HTR-8/SVneo (cell line): Measurements from ENCODE around the gene HCRTR1.

Source experiments
- DNase-seq: peaks from one replicate; pipeline ENCODE4 v3.0.0; 2011; ENCODE audit warnings: low spot score, mixed read lengths; ENCODE audit not compliant: insufficient read length
- FAIRE-seq: peaks from 2 replicates; lab custom pipeline; 2011; peaks lifted over from hg19 to GRCh38; lab: Jason Lieb, UNC

Gene HCRTR1

DNA sequence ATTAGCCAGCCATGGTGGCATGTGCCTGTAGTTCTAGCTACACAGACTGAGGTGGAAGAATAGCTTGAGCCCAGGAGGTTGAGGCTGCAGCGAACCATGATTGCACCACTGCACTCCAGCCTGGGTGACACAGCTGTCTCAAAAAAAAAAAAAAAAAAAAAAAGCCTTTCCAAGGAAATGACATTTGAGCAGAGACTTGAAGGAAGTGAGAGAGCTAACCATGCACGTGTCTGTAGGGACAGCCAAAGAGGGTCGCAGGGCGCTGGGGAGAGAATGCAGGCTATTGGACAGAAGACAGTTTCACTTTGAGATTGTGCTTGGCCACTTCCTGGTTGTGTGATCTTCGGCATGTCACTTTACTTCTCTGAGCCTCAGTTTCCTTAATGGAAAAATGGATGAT, 6.8 kb downstream of the HCRTR1 start:
- FAIRE-seq = no peak
- no peak for DNase-seq

DNA sequence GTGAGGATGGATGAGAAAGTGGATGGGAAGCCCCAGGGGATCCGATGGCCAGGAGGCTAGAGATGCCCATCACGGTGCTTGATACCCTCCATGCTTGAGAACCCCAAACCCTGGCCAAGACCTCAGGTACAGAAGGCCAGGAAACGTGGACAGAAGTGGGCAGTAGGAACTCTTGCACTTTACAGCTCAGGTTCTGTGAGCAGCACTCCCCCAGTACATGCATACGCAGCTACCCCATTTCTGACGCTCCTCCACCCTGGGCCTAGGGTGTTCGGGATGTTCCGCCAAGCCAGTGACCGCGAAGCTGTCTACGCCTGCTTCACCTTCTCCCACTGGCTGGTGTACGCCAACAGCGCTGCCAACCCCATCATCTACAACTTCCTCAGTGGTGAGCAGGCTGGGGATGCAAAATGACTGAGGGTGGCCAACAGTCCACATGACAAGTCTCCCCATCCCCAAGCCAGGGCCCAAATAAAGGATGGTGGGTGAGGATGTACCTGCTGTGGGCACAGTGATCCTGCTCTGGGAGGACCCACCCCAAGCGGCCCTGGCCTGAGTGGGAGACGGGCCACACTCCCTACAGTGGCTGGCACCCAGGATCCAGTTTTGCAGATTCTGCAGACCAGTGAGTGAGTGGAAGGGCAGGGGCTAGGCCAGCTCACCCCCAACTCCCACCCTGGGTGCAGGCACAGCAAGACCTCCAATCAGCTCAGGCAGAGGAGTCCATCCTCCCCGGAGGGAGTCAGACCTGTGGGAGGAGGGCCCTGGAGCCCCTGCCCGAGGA, 7.4 kb downstream of the HCRTR1 start:
- no peak for FAIRE-seq
- DNase-seq = no peak

DNA sequence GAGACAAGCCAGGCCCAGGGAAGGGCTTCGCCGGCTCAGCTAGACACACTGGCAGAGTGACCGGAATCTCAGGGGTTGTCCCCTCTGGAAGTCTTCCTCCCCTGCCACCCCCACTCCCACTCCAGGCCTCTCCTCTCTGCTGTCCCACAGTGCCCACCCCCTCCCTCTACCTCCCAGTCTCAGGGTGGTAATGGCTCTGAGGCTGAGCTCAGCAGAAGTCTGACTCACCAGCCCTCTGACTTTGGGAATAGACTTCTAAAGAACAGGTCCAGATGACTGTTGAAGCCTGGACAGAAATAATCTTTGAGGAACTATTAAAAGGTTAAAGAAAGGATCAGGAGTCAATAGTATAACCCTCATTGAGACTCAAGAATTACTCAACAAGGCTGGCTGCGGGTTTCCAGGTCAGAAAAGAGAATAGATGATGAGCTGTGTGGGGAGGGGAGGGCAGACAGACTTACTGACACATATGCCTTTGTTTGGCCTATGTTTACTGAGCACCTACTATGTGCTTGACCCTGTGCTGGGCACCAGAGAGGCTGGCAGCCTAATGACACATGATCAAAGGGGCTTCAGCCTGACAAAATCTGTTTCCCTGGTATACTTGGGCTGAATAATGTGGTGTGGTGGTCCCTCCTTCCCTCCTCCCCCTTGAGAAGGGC, 8.2 kb downstream of the HCRTR1 start:
- no peak for FAIRE-seq

GRCh38 chr1:31626223-31627207, 9.0 kb downstream of the HCRTR1 start:
- no peak for DNase-seq

More for the DNA sequence above, 8.2 kb downstream of the HCRTR1 start:
- DNase-seq = no peak

DNA sequence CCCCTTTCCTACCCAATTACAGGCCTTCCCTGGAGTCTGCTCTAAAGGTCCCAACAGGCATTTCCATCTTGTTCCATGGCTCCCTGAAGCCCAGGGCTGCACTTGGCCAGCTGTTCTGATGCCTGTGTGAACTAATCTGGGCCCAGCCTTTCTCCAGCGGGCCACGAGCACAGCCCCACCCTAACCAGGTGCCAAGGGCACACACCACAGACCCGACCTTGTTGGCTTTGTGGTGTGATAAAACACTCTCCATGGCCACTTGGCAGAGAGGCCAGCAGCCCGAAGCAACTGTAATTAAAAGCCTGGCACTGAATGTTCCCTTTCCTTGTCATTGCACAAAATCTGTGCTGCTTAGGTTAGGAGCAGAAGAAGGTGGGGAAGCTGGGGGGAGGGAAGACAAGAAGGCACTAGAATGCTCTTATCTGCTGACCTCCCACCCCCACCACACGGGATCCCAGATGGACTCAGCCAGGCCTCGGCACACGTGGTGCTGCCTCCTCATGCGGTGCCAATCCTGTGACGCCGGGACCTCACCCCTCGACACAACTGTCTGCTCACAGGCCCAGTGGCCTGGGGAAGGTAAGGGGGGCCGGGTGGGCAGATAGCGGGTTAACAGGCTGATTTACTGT, 9.9 kb downstream of the HCRTR1 start:
- no peak for FAIRE-seq
- no peak for DNase-seq

More at GRCh38 chr1:31626223-31627207, 9.0 kb downstream of the HCRTR1 start:
- FAIRE-seq = no peak

GRCh38 chr1:31627930-31628559, 10.6 kb downstream of the HCRTR1 start:
- FAIRE-seq (no peak), DNase-seq (no peak)

- DNase-seq = no peak
- no peak for FAIRE-seq
Measured at GRCh38 chr1:31628931-31629556, 11.6 kb downstream of the HCRTR1 start.

DNA sequence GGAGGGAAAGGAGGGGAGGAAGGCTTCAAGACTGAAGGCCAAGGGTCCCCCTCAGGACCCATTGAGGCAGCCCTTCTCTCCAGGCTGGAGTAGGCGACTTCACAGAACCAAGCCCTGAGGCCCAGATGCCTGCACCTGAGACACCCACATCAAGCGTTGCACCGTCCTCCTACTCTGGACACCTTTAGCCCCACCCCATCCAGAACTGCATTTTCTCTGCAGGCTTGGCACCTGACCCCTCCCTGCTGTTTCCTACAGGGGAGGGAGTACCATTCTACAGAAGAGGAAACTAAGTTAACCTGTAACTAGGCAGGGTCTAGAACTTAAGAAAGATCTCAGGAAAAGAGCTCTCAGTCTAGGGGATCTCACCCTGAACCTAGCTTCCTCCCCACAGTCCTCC, 15.2 kb downstream of the HCRTR1 start:
- no peak for DNase-seq
- no peak for FAIRE-seq

DNA sequence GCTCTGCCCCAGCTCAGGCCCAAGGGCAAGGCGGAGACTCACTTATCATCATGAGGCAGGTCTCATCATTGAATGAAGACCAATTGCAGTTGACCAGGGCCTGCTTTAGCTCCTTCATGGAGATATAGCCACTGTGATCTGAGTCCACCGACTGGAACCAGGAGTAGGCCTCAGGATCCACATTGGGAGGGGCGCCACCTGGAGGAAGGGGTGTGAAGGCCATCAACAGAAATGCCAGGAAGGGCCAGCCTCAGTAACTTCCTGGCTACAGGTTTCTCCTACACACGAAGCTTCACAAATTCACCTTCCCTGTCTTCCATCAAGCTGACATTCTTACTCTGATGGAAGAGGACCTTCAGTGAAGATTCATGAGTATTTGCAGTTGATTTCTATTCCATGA, 15.6 kb downstream of the HCRTR1 start:
- DNase-seq (no peak), FAIRE-seq (no peak)

DNA sequence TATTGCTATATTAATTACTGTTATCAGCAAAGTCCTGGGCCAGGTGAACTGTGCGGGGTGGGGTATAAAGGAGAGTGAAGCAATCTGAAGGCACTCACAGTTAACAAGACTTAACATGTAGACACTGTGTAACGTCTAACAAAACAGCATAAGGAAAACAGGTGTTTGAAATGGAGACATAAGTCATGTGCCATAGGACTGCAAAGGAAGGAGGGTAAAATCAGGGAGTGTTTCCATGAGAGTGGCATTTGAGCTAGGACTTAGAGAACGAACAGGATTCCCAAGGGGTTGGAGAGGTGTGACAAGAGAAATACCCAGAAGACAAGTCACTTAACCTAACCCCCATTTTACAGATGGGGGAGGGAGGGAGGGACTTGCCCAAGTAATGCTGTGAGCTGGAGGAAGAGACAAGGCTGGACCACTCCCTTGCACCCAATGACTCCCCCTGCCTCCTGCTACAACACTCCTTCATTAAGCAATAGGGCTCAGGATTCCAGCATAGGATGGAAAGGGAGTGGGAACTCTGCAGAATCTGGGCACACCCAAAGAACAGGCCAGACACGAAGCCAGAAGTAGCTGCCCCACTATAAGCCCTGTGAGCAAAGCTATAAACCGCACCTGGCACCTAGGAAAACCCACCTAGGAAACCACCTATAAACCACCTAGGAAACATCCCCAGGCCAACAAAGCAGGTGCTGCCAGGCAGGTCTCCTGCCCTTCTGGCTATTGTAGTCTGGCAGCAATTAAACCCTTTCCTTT, 20.6 kb downstream of the HCRTR1 start:
- DNase-seq (no peak), FAIRE-seq (no peak)

DNA sequence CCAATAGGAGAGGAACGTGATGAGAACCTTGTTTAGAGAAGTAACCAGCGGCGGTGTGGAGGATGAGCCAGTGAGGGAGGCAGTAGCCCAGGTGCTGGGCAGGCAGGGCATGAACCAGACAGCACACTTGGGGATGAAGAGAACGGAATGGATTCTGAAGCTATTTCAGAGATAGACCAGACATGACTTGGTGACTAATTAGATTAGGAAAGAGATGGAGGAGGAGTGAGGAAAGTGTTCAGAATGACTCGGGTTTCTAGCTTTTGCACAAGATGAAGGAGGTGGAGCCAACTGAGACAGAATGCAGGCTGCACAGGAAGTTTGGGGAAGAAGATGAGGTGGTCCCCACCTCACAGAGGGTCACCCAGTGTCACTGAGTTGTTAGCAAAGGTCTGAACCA, 22.1 kb downstream of the HCRTR1 start:
- DNase-seq = no peak
- no peak for FAIRE-seq

GRCh38 chr1:31640179-31640578, 22.7 kb downstream of the HCRTR1 start:
- FAIRE-seq = no peak
- DNase-seq = no peak

DNA sequence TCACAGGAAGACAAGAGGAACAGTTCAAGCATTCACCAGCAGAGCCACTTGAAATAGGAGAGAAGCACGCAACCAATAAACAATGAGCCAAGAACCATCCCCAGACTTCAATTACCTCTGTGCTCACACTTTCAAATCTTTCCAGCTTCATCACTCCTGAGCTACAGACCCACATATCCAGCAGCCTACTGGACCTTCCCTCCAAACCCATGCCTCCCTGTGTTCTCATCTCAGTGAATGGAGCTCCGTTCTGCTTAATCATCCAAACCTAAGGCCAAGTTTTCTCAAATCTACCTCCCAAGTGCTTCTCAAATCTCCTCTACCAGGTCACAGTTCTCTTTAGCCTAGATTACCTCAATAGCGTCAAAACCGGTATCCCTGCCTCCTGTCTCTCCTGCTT, 23.5 kb downstream of the HCRTR1 start:
- no peak for DNase-seq
- no peak for FAIRE-seq

GRCh38 chr1:31642366-31642765, 24.9 kb downstream of the HCRTR1 start:
- no peak for FAIRE-seq
- DNase-seq = no peak

DNA sequence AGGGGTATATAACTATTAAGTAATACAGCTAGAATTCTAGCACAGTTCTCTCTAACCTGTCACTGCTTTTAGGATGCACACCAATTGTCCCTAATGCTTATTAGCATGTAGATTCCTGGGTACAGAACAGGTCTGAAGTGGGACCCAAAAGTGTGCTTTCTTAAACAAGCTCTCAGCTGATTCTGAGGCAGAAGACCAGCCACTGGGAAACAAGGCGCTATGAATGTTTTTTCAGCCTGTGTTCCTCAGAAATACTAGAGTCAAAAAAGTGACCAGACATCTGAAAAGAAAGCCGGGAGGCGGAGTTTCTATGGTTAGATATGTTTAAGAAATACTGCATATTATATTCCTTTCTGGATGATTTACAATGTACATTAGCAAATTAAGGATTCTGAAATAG, 25.4 kb downstream of the HCRTR1 start:
- DNase-seq = no peak
- no peak for FAIRE-seq

- FAIRE-seq = no peak
- no peak for DNase-seq
Measured at GRCh38 chr1:31643976-31644559, 26.6 kb downstream of the HCRTR1 start.

GRCh38 chr1:31644560-31645273, 27.2 kb downstream of the HCRTR1 start, which contains the start of gene PEF1:
Gene PEF1 (minus strand): TSS chr1:31644876. CDS start chr1:31644864, 12 bp downstream.
- DNase-seq (peak; percentile 95), FAIRE-seq (peak; percentile 93)

DNA sequence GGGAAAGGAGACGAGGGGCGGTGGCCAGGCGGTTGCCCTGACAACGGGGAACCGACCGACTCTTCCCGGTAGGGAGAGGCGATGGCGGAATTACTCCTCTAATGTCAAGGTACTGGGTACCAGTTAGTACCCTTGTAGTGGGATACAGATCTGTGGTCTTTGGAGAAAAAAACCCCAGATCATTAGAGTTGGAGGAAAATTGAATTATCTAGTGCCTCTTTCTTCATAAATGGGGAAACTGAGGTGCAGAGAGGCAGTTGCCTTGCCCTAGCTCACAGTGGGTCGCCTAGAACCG, 27.7 kb downstream of the HCRTR1 start:
- DNase-seq (no peak), FAIRE-seq (no peak)
